Stimulated activated CD4-positive, alpha-beta T cell treated with anti-CD3 and anti-CD28 coated beads, Interleukin-4, amount 100 ng/mL, for 4 hours (primary cell): ENCODE measurements around the gene SLC19A2.
"Not testable (repeated sequence)": the region's sequence is repeated elsewhere in the genome, so short reads cannot be mapped to it uniquely, and the experiment has no call there.

Experiments
- DNase-seq, 2 experiments: peaks; one replicate each; pipeline ENCODE4 v3.0.0-alpha.2; 2020

SLC19A2 gene, protein sequence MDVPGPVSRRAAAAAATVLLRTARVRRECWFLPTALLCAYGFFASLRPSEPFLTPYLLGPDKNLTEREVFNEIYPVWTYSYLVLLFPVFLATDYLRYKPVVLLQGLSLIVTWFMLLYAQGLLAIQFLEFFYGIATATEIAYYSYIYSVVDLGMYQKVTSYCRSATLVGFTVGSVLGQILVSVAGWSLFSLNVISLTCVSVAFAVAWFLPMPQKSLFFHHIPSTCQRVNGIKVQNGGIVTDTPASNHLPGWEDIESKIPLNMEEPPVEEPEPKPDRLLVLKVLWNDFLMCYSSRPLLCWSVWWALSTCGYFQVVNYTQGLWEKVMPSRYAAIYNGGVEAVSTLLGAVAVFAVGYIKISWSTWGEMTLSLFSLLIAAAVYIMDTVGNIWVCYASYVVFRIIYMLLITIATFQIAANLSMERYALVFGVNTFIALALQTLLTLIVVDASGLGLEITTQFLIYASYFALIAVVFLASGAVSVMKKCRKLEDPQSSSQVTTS

DNA sequence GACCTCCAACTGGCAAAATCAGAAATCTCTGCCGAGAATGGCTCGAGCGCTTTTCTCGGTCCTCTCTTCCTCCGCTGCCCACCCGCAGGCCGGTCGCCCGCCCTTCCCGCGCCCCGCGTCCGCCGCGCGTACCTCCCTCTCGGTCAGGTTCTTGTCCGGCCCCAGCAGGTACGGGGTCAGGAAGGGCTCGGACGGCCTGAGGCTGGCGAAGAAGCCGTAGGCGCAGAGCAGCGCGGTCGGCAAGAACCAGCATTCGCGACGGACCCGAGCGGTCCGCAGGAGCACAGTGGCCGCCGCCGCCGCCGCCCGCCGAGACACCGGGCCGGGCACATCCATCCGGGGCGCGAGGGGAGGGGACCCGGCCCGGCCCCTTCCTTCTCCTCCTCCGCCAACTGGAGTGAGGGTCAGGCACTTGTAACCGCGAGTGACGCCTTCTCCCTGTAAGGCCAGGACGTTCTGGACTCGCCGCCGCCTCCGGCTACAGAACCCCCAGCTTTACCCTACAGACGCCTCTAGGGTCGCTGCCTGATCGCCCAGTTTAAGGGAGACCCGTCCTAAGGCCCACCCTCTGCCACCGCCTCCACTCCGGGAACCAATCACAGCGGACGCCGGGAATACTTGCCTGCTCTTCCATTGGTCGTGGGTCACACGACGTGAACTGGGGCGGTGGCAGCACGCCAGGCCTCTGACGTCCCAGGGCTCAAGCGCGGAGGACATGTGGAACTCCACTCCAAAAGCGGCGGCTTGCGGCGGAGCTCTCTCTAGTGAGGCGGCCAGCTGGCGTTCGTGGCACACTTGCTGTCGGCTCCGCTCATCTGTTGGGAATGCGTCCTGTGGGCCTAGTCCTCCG is at the start of gene SLC19A2:
Gene SLC19A2, minus strand, starts transcription at position 514 of the 850 bp plus-strand sequence. Its CDS starts 178 bp downstream, at position 336.
- DNase-seq = peak; percentile 89 to 94

DNA sequence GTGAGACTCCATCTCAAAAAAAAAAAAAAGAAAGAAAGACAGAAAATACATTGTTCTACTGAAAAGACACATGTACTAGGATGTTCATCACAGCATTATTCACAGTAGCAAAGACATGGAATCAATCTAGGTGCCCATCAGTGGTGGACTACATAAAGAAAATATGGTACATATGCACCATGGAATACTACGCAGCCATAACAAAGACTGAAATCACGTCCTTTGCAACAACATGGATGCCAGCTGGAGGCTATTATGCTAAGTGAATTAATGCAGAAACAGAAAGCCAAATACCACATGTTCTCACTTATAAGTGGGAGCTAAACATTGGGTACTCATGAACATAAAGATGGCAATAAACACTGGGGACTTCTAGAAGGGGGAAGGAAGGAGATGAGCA is 48.9 kb upstream of the SLC19A2 start:
- DNase-seq = no peak

DNA sequence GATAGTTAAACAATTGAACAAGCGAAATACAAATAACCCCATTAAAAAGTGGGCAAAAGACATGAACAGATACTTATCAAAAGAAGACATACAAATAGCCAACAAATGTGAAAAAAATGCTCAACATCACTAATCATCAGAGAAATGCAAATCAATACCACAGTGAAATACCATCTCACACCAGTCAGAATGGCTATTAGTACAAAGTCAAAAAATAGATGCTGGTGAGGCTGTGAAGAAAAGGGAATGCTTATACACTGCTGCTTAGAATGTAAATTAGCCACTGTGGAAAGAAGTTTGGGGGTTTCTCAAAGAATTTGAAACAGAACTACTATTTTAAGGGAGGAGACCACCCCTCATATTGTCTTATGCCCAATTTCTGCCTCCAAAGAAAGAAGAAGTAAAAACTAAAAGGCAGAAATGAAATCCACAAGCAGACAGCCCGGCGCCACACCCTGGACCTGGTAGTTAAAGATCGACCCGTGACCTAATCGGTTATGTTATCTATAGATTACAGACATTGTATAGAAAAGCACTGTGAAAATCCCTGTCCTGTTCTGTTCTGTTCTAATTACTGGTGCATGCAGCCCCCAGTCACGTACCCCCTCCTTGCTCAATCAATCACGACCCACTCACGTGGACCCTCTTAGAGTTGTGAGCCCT is 47.9 kb upstream of the SLC19A2 start:
- DNase-seq = not testable (repeated sequence)

DNA sequence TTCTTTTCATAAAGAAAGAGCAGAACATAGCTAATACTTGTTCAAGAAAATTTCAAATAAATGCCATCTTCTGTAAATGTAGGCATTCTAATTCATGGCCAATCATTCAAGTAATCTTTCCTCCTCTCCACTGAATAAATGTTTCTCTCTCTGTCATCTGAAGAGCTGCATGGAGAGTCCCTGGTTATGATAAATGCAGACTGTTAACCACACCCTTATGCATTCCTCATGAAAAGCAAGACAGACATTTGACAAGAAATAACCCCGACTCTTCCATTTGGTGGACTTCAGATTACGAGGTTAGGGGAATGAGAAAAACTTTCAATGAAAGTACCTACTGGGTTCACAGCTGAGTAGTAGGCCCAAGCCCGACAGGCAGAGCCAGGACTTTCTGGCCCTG is 44.7 kb upstream of the SLC19A2 start:
- no peak for DNase-seq

DNA sequence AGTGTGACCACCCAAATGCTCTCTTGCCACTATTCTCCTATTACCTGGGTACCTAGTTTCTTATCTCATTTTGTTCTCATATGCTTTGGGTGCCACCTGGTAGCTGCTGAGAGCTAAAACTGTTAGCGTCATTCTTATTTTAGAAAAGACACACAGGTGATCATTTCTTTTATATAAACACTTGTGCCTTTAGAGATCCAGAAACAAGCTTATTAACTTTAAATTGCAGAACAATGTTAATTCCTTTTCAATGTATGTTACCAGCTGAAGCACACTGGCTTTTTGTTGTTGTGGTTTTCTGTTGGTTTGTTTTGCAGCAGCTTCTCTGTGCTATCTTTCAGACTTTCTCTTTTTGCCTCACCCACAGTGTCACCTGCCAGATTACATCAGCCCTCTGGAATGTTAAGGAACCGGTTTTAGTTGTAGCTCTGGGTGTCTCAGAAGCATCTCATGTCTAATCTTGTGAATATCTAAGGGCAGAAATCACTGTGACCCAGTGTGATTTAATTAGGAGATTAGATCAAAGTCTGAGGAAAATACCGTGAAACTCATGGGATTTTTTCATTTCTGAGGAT is 43.4 kb upstream of the SLC19A2 start:
- DNase-seq = no peak

DNA sequence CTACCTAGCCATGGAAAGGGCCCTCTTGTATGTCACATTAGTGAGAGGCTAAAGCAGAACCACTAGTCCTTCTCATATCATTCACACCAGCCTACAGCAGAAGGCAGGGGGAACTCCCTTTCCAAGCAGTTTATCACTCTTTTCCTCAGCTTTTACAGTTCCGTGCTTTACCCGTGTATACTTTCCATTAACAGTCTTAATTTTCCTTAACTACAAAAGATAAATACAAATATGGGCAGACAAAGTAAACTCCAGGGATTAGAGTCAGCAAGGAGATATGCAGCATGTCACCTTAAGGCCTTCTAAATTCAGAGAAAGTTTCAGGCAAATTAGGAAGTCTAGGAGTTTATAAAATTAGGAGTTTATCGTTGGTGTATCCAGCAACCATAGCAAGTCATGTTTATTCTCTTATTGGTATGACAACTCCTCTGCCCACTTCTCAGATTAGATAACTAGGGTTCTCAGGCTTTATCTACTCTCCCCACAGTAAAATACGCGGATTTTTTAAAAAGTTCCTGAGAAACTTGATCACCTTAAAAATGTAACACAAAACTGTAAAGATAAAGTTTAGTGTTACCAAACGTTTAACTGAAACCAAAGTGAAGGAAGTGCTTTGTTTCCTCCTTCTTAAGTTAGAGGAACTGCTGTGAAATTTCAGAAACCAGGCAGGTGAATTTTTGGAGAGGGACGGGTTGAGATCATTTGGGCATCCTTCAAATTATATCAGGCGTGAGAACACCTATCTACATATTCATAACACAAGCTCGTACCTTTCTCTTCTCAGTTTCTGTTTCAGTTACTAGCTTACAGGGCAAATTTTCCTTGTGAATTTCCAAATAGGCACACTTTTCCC is 42.7 kb upstream of the SLC19A2 start:
- DNase-seq = no peak

DNA sequence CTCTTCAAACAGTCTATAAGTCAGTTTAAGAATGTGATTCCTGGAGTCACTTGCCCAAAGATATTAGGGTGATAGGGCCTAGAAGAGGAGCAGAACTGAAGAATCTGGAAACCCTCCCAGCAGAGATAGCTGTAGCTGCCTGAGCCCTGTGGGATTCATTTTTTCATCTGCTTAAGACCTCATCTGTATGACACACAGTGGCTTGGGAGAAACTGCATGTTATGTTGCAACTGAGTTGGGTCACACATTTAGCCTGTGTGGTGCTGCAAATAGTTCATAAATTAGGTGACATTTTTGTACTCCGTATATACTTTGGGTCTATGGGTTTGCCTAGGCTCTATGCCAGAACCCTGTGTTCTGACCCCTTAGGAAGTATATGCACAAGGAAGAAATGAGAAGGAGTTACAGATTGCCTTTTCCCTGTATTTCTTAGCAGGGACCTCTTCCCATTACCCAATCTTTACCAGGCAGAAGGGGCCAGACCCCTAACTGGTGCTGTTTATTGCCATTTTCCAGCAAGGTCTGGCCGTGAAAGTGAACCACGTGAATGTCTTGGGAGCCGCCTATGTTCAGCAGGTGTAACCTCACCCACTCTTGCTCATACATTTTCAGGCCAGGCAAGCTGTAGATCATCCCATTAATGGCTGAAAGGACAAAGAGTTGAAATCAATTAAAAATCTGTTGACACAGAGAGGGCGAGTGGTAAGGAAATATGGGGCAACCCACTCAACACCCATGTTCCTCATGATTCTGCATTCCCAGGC is 41.9 kb upstream of the SLC19A2 start:
- no peak for DNase-seq

DNA sequence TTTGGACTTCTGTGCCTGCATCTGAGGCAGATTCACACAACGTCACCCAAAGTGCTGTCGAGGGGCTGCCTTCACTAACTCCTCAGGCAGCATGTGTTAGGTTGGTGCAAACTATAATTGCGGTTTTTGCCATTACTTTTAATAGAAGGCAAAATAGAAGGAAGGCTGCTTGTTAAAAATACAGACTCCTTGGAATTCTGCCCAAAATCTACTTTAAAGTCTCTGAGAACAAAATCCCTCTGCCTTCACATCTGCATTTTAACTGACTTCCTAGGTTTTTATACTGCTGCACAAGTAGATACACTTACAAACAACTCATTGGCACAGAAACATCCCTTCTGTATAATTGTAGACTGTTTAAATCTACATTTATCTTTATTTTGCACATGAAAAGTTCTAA is 41.3 kb upstream of the SLC19A2 start:
- no peak for DNase-seq

DNA sequence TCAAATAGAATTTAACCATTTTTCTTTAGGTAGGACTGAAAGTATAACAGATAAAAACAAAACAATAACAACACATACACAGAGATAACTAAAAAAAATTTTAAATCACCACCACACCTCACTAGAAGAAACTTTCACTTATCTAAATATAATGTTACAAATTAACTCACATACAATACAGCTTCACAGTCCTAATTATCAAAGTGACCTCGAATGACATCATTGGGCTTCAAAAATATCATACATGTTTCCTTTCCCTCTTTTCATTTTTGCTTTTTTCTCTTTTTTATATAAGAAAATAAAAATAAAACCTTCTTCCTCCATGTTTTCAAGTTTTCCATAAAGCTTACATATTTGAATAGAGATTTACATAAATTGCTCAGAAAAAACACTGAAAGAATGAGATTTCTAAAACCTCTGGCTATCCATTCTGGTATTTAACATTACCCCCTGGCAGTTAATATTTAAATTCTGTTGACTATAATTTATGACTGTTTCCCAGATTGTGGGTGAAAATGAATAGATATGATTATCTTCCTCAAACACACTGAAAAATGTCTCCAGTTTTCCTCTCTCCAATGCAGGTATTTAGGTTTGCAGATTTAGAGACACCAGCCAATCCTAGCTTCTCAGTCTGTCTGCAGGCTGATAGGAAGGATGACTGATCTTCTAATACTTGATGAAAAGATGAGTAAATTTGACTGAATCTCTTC is 40.5 kb upstream of the SLC19A2 start:
- no peak for DNase-seq

DNA sequence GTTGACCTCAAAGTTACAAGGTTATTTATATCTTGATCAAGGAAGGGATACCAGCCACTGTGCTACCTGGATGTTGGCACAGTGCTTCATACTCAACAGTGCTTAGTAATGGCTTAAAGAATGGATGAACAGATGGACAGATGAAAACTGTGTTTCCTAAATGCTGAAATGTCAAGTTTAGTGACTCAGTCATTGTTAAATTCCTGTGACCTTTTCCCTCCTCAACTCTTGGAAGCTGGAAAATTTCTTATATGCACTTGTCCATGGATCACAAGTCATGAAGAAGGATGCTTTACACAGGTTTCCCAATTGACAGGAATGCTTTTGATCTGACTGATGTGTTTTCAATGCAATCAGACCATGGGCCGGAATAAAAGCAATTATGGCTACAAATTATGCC is 39.6 kb upstream of the SLC19A2 start:
- no peak for DNase-seq

DNA sequence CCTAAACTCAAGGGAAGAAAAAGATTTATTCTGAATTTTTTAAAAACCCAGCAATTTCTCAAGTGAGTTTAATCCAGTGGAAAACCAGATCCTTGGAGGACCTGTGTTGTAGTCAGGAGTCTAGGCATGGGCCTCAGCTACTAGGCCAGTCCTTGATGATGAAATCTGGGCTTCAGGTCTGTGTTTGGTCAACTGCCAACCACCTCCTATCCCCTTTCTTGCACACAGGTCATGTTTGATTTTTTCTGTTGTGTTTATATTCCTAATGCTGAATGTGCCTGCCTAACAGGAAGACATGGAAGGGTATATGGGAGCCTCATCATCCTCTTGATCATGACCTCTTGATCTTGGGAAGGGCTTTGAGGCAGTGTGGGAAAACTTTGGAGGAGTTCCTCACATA is 38.2 kb upstream of the SLC19A2 start:
- no peak for DNase-seq

DNA sequence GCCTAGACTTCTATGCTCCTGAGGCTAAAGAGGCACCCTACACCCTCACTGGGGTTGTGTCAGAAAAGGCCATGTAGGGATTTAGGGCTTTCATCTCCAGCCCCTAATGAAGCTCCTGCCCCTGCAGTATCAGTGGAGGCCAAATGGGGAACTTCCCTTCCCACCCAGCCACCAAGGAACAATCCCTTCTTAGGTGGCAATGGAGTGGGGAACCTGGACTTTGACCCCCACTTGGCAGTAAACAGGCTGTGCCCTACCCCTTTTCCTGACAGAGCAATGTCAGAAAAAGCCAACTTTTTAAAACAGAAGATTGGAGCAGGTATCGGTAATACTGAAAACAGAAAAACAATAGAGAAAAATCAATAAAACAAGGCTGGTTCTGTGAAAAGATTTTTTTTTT is 35.5 kb upstream of the SLC19A2 start:
- no peak for DNase-seq

DNA sequence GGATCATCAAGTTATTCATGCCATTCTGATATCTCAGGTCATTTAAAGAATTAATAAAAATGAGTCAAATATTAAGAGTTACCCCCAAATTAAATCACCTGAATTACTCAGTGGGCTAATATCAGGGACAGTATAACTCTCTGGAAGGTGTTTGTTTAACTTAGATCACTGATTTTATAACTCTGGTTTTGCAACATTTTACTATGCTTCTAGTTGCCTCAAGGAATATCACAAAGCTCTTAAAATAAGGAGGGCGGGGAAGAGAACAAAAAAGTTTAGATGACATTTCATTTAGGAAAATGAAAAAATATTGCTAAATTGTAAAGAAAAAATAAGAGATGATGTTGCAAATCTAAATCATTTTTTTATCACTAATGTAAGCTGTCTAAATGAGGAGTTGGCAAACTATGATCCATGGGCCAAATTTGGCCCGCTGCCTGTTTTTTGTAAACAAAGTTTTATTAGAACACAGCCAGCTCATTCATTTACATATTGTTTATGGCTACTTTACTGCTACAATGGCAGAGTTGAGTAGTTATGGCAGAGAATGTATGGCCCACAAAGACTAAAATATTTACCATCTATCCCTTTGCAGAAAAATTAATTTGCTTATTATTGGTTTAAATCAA is 31.9 kb upstream of the SLC19A2 start:
- no peak for DNase-seq

DNA sequence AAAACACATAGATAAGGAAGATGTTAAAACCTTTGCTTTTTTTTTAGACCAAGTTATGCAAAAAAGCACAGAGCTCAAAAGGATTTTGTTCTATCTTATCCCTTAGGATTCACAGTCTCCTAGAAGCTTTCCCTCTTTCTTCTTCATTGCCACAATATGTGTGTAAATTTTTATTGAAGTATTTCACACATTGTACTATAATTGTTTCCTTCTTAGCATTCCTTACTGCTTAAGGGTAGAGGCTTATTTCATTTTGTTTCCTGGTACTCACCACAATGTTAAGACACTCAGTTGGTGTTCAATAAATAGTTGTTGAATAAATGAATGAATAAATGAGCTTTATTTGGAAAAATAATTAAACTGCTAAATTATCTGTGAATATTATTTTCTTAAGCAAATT is 29.9 kb upstream of the SLC19A2 start:
- DNase-seq = no peak

DNA sequence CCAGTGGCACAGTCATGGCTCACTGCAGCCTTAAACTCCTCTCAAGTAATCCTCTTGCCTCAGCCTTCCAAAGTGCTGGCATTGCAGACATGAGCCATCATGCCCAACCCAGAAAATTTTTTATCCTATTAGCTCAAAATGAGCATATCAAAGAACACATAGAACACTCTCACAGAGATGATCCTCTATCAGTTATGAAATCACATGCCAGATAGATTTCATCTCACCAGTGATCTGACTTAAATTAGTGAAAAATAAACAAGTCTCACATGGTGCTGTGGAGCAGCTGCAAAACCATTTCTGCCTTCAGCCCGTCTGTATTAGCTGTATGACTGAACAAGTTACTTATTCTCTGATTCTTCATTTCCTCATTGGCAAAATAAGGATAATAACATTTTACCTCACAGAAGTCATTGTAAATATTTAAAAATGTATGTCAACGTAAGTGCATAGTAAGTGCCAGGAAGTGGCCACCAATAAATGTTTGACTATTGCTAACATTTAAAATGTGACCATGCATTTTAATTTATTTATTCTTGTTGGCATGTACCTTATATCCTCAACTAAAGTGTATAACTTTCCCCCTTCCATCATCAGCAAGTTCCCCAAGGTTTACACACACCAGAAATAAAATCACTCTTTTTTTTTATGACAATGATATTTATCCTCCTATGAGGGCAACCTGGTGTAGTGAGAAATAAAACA is 29.0 kb upstream of the SLC19A2 start:
- DNase-seq = no peak

DNA sequence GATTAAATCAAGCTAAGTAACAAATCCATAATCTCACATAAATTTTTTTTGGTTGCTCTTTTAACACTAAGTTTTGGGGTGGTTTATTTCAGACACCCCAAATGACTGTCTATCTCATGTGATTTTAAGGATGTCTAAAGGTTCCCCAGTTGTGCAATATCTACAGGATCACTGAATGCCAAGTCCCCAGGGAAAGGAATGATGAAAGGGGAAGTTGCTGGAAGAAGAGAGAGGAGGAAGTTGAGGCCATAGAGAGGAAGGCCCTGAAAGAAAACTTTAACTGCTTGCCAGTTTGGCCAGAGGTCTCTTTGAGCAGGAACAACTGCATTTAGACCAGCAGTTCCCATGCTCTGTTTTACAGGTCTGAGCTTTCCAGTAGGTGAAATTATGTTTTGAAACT is 27.5 kb upstream of the SLC19A2 start:
- no peak for DNase-seq

DNA sequence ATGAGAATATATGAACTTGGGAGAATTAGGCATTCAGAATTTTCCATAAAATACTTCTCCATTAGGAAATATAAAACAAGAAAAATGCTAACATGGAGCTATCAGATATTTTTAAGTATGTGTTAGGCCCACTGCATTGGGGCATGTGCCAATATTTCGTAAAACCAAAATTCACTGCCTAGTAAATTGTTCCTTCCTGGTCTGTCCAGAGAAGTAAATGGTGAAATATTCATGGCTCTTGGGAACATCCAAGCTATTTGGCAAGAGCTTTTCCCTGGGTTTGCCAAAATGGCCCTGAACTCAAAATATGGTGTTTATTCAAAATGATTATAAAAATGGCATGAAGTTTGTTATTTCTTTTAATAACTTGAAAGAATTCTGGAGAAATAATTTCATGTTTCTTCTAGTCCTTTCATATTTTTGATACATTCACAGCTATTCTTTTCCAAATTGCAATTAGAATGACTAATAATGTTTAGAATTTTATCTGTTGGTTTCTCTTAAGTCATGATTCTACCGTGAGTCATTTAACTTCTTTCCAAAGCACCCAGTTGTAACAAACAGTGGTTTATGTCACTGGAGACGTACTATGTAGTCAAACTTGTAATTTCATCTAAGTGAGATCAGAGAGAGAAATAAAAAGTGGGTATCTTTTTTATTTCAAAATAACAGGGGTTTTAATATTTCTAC is 25.7 kb upstream of the SLC19A2 start:
- DNase-seq = no peak

DNA sequence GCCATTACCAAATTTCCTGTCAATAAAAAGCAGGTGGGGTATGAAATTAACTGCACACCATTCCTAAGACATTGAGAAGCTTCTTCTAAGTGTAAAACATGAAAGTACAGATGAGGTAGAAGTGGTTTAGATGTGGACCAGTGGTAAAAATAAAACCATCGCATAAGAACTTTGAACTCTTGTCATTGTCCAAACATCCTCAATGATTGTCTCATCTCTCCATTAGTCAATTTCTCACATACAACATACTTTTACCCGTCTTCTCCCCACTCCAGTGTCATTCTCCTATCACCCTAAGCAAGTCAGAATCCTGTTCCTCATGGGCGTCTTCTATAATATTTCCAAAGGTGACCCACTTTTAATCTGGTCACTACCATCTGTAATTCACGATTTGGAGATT is 24.3 kb upstream of the SLC19A2 start:
- DNase-seq = no peak

DNA sequence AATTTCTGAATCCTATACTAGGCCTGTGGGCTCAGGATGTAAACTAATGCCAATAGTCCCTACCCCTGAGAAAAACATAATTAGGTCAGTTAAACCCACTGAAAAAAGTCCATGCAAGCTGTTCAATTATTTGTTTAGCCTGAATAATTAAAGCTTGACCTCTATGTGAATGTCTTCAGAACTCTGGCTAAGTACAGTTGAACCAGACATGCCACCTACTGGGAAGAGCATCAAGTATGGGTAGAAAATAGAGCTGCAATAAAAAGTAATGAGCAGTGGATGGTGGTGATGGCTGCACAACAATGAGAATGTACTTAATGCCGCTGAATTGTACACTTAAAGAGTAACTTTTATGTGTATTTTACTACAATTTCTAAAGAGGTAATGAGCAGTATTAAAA is 23.6 kb upstream of the SLC19A2 start:
- DNase-seq = no peak
